H1 (cell line): Measurements from ENCODE around the gene NIM1K. TPM values are rescaled to one million over a fixed set of nuclear protein-coding genes. Genes with fewer than 3 reads are reported as not detected.

Experiments
- CTCF ChIA-PET: fragments of 300-600 bp; sonication (Branson Sonifier 250); formaldehyde crosslinking; loops from one replicate; lab custom pipeline; 2021; ENCODE audit not compliant: partially characterized antibody; lab: Charles Lee
- POLR2A ChIA-PET: fragments of 300-600 bp; sonication (Branson Sonifier 250); formaldehyde crosslinking; loops from one replicate; lab custom pipeline; 2021; ENCODE audit warnings: inconsistent platforms; ENCODE audit not compliant: partially characterized antibody; lab: Charles Lee
- DNase-seq, 2 experiments: peaks; one replicate each; pipeline versions ENCODE4 v3.0.0 to v3.0.0-alpha.2; 2010 to 2022; ENCODE audit warnings: low spot score in 2 of 2, low read depth in 1 of 2, mixed read lengths in 1 of 2
- FAIRE-seq: peaks from 2 replicates; lab custom pipeline; 2011; peaks lifted over from hg19 to GRCh38; lab: Jason Lieb, UNC
- H2AFZ ChIP-seq: 2 replicates; pipeline ENCODE4 v1.8.1; 2012; ENCODE audit warnings: low read length, inconsistent platforms
- H2AK5ac ChIP-seq: 2 replicates; pipeline ENCODE4 v1.6.1; 2013; ENCODE audit warnings: low read depth, low read length
- H2BK120ac ChIP-seq: replicated peaks from 2 replicates; pipeline ENCODE3; 2013; ENCODE audit warnings: low read depth, low read length, inconsistent platforms
- H2BK12ac ChIP-seq: 2 replicates; pipeline ENCODE4 v1.6.1; 2013; ENCODE audit warnings: low read depth, low read length
- H2BK15ac ChIP-seq: 2 replicates; pipeline ENCODE4 v1.6.1; 2013; ENCODE audit warnings: low read length
- H2BK20ac ChIP-seq: 2 replicates; pipeline ENCODE4 v1.6.1; 2013; ENCODE audit warnings: low read length
- H2BK5ac ChIP-seq: 2 replicates; pipeline ENCODE4 v1.6.1; 2013; ENCODE audit warnings: low read depth, low read length
- H3K14ac ChIP-seq: 2 replicates; pipeline ENCODE4 v1.6.1; 2013; ENCODE audit warnings: inconsistent platforms; ENCODE audit not compliant: insufficient read length
- H3K18ac ChIP-seq: 2 replicates; pipeline ENCODE4 v1.6.1; 2013; ENCODE audit warnings: low read length; ENCODE audit errors: extremely low read depth
- H3K23ac ChIP-seq: 2 replicates; pipeline ENCODE4 v1.6.1; 2013; ENCODE audit warnings: inconsistent platforms; ENCODE audit not compliant: insufficient read length
- H3K23me2 ChIP-seq: 2 replicates; pipeline ENCODE4 v1.6.1; 2013; ENCODE audit warnings: low read depth, low read length
- H3K27ac ChIP-seq: 2 replicates; pipeline ENCODE4 v1.6.1; 2011; ENCODE audit warnings: low read depth, low read length, inconsistent platforms
- H3K27me3 ChIP-seq, 4 experiments: replicated peaks in 1 of 4; 1 replicate in 1 of 4; 2 replicates in 3 of 4; pipeline versions ENCODE4 v1.6.1 to v1.8.1; 2011 to 2013; ENCODE audit warnings: low read length in 3 of 4, mild to moderate bottlenecking in 3 of 4, inconsistent platforms in 2 of 4, mixed read lengths in 2 of 4, moderate library complexity in 1 of 4; ENCODE audit not compliant: control insufficient read depth in 3 of 4, insufficient read depth in 3 of 4; ENCODE audit errors: extremely low read depth in 1 of 4
- H3K36me3 ChIP-seq, 4 experiments: 2 replicates each; pipeline versions ENCODE4 v1.6.1 to v1.8.1; 2011 to 2013; ENCODE audit warnings: mild to moderate bottlenecking in 4 of 4, low read length in 3 of 4, moderate library complexity in 2 of 4, control low read depth in 1 of 4, inconsistent platforms in 1 of 4; ENCODE audit not compliant: insufficient read depth in 4 of 4, control insufficient read depth in 2 of 4
- H3K4ac ChIP-seq: replicated peaks from 2 replicates; pipeline ENCODE3; 2013; ENCODE audit warnings: low read length, low read depth, mixed read lengths, inconsistent platforms; ENCODE audit not compliant: insufficient read length
- H3K4me1 ChIP-seq, 4 experiments: replicated peaks in 1 of 4; 1 replicate in 1 of 4; 2 replicates in 3 of 4; pipeline versions ENCODE4 v1.6.1 to v1.8.1; 2011 to 2013; ENCODE audit warnings: low read length in 3 of 4, inconsistent platforms in 2 of 4, mixed read lengths in 1 of 4; ENCODE audit not compliant: insufficient read depth in 4 of 4, control insufficient read depth in 3 of 4
- H3K4me2 ChIP-seq, 2 experiments: 2 replicates each; pipeline versions ENCODE4 v1.6.1 to v1.8.1; 2011 to 2013; ENCODE audit warnings: low read depth in 2 of 2, low read length in 2 of 2, control low read depth in 1 of 2, inconsistent platforms in 1 of 2, mild to moderate bottlenecking in 1 of 2; ENCODE audit not compliant: insufficient read depth in 1 of 2
- H3K4me3 ChIP-seq, 4 experiments: fragments of 200-600, 300-600 bp in 1 of 4; sonication (generic), shearing (Covaris generic), sonication (Bioruptor Twin) in 1 of 4; 2 replicates each; pipeline versions ENCODE4 v1.5.1 to v1.8.1; 2011 to 2016; ENCODE audit warnings: low read length in 4 of 4, low read depth in 3 of 4, control low read depth in 2 of 4, inconsistent platforms in 2 of 4, mild to moderate bottlenecking in 2 of 4, mixed read lengths in 1 of 4, moderate library complexity in 1 of 4; ENCODE audit not compliant: insufficient read depth in 2 of 4; ENCODE audit errors: extremely low read depth in 1 of 4
- H3K56ac ChIP-seq: replicated peaks from 2 replicates; pipeline ENCODE3; 2013; ENCODE audit warnings: low read depth, mild to moderate bottlenecking, mixed read lengths, low read length, inconsistent platforms; ENCODE audit not compliant: insufficient read length
- H3K79me1 ChIP-seq: 2 replicates; pipeline ENCODE4 v1.6.1; 2013; ENCODE audit warnings: low read depth, low read length, control low read depth
- H3K79me2 ChIP-seq, 2 experiments: 2 replicates each; pipeline versions ENCODE4 v1.6.1 to v1.8.1; 2012 to 2013; ENCODE audit warnings: low read length in 2 of 2, mild to moderate bottlenecking in 2 of 2, inconsistent platforms in 1 of 2; ENCODE audit not compliant: insufficient read depth in 2 of 2, control insufficient read depth in 1 of 2
- H3K9ac ChIP-seq, 4 experiments: replicated peaks in 1 of 4; 1 replicate in 1 of 4; 2 replicates in 3 of 4; pipeline versions ENCODE4 v1.6.1 to v1.8.1; 2011 to 2013; ENCODE audit warnings: low read depth in 3 of 4, low read length in 3 of 4, control low read depth in 2 of 4, mild to moderate bottlenecking in 2 of 4, moderate library complexity in 2 of 4, inconsistent platforms in 1 of 4; ENCODE audit errors: extremely low read depth in 1 of 4
- H3K9me3 ChIP-seq, 2 experiments: 2 replicates each; pipeline versions ENCODE4 v1.6.1 to v1.8.1; 2012 to 2013; ENCODE audit warnings: mild to moderate bottlenecking in 2 of 2, moderate library complexity in 2 of 2, control low read depth in 1 of 2, inconsistent platforms in 1 of 2, low read depth in 1 of 2, low read length in 1 of 2, mixed read lengths in 1 of 2; ENCODE audit not compliant: insufficient read depth in 2 of 2
- H4K20me1 ChIP-seq, 2 experiments: replicated peaks in 1 of 2; 2 replicates each; pipeline versions ENCODE3 to v1.8.1; 2011 to 2013; ENCODE audit warnings: inconsistent platforms in 2 of 2, low read length in 2 of 2, mild to moderate bottlenecking in 1 of 2; ENCODE audit not compliant: insufficient read depth in 2 of 2, control insufficient read depth in 1 of 2
- H4K5ac ChIP-seq: 2 replicates; pipeline ENCODE4 v1.6.1; 2013; ENCODE audit warnings: low read length, low read depth, mixed read lengths, inconsistent platforms; ENCODE audit not compliant: insufficient read length
- H4K8ac ChIP-seq: 2 replicates; pipeline ENCODE4 v1.8.0; 2013; ENCODE audit warnings: mild to moderate bottlenecking, moderate library complexity, low read length, inconsistent platforms; ENCODE audit not compliant: insufficient read depth; ENCODE audit errors: extremely low read depth
- H4K91ac ChIP-seq: replicated peaks from 2 replicates; pipeline ENCODE3; 2013; ENCODE audit warnings: low read length, mixed read lengths, inconsistent platforms; ENCODE audit not compliant: insufficient read length
- BACH1 ChIP-seq: IDR thresholded peaks from 2 replicates; pipeline ENCODE4 v1.6.1; 2012; ENCODE audit warnings: low read length, improper control_type of control experiment
- BRCA1 ChIP-seq: IDR thresholded peaks from 2 replicates; pipeline ENCODE4 v1.6.1; 2012; ENCODE audit warnings: low read depth, low read length, improper control_type of control experiment
- CBX8 ChIP-seq: fragments of 300-800, 300-1000 bp; sonication (generic); IDR thresholded peaks from 2 replicates; pipeline ENCODE4 v1.7.1; 2016; ENCODE audit warnings: low read depth, low read length, borderline replicate concordance
- JUN ChIP-seq: IDR thresholded peaks from 2 replicates; pipeline ENCODE4 v1.6.1; 2011; ENCODE audit warnings: low read depth, mild to moderate bottlenecking, improper control_type of control experiment, low read length
- MAFK ChIP-seq: IDR thresholded peaks from 2 replicates; pipeline ENCODE4 v1.6.1; 2012; ENCODE audit warnings: low read depth, mild to moderate bottlenecking, improper control_type of control experiment, low read length
- POLR2A ChIP-seq, 2 experiments: IDR thresholded peaks; 1 replicate in 1 of 2; 2 replicates in 1 of 2; pipeline ENCODE4 v1.6.1; 2011; ENCODE audit warnings: low read depth in 2 of 2, low read length in 2 of 2, mild to moderate bottlenecking in 2 of 2; ENCODE audit errors: control extremely low read depth in 1 of 2
- POU5F1 ChIP-seq: IDR thresholded peaks from 2 replicates; pipeline ENCODE4 v1.6.1; 2011; ENCODE audit warnings: low read depth, mild to moderate bottlenecking, low read length, moderate library complexity
- RAD21 ChIP-seq, 2 experiments: IDR thresholded peaks in 1 of 2; conservative IDR thresholded peaks in 1 of 2; 2 replicates each; pipeline ENCODE4 v1.6.1; 2011; ENCODE audit warnings: low read depth in 2 of 2, low read length in 2 of 2, improper control_type of control experiment in 1 of 2, inconsistent platforms in 1 of 2, mild to moderate bottlenecking in 1 of 2, moderate library complexity in 1 of 2
- RXRA ChIP-seq: IDR thresholded peaks from 2 replicates; pipeline ENCODE4 v1.6.1; 2011; ENCODE audit warnings: low read depth, mild to moderate bottlenecking, low read length, moderate library complexity; ENCODE audit not compliant: insufficient read depth
- SIRT6 ChIP-seq: IDR thresholded peaks from one replicate; pipeline ENCODE4 v1.7.1; 2012; ENCODE audit warnings: low read length, inconsistent platforms
- YY1 ChIP-seq: IDR thresholded peaks from 2 replicates; pipeline ENCODE4 v1.6.1; 2011; ENCODE audit warnings: low read depth, mild to moderate bottlenecking, low read length
- WGBS, 2 experiments: shearing (Covaris generic) in 1 of 2; methylation state at CpG; one replicate each; pipeline versions ENCODE4 v1.1.6 to v1.1.7; 2013 to 2015; ENCODE audit warnings: low lambda C conversion rate in 2 of 2, mixed read lengths in 2 of 2, inconsistent platforms in 1 of 2, low coverage in 1 of 2, missing lambda C conversion rate in 1 of 2; ENCODE audit not compliant: insufficient replicate concordance in 2 of 2, insufficient coverage in 1 of 2, insufficient read length in 1 of 2; ENCODE audit errors: extremely low coverage in 1 of 2, missing lambda C conversion rate in 1 of 2; 5-methylcytosine and 5-hydroxymethylcytosine counted together
- polyA plus RNA-seq, 7 experiments: library from polyadenylated mRNA; depleted of rRNA in 3 of 7; stranded (reverse) in 5 of 7; unstranded in 2 of 7; fragments of >200 nt in 5 of 7; fragments of 200-250 nt in 2 of 7; gene quantifications; 1 replicate in 5 of 7; 2 replicates in 1 of 7; 4 replicates in 1 of 7; pipeline versions ENCODE4 v1.2.1 to v1.2.3, GENCODE V29; 2011 to 2013; ENCODE audit warnings: missing spikeins in 2 of 7, mixed read lengths in 2 of 7
- total RNA-seq: library from RNA; stranded (reverse); fragmentation: NEBNext Ultra II Directional; extraction: Animal tissue kit (Norgen Biotek cat#: 25700); gene quantifications from 2 replicates; pipeline ENCODE4 v1.2.1, GENCODE V29; 2021
- TF ChIP-seq, protein P1 (sequence below): IDR thresholded peaks from 2 replicates; pipeline ENCODE4 v1.6.1; 2011; ENCODE audit warnings: low read depth, mild to moderate bottlenecking, low read length; ENCODE audit not compliant: insufficient read depth

Gene NIM1K
- total and polyA plus RNA-seq, 2 of the 8 experiments (the other 6 are each of a cell fraction or from before 2014, with no cell fraction given) = not detected

DNA sequence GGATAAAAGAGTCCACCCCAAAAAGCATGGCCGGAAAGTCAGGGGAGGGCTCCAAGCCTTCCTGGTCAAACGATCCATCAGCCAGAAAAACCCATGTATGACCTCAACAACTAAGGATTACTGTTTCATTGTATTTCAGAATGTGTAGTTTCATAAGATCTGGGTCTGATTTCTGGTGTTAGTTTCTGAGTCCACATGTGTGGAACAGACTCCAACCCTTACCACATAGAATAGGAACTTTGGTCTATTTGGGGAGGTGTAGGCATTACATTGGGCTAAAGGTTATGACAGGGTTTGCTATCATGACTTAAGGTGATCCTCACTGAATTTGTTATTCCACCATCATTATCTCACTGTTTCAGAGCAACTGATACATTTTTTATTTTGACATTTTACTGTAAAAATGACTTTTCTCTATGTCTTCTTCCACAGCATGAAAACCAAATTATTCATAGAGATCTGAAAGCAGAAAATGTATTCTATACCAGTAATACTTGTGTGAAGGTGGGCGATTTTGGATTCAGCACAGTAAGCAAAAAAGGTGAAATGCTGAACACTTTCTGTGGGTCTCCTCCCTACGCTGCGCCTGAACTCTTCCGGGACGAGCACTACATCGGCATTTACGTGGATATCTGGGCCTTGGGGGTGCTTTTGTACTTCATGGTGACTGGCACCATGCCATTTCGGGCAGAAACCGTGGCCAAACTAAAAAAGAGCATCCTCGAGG is 87.7 kb downstream of the NIM1K start:
- H3K23me2 ChIP-seq = no peaks in the 10 kb centered on the region
- H4K91ac ChIP-seq = no peak overlapping the region
- H2AFZ ChIP-seq = no peak overlapping the region
- H4K20me1 ChIP-seq = no peaks in the 10 kb centered on the region
- no peak overlapping the region for H2BK5ac ChIP-seq
- no peak for FAIRE-seq
- no peak overlapping the region for H3K56ac ChIP-seq
- POLR2A ChIA-PET = no interaction called here
- CTCF ChIA-PET = interaction anchor here (1.0 kb wide), 1 partner anchor 48 kb away, joined by 3 read pairs; no protein-coding TSS in a partner anchor
- H3K23ac ChIP-seq = no peak overlapping the region
- no peak overlapping the region for H3K4me3 ChIP-seq
- H2BK120ac ChIP-seq = no peak overlapping the region
- no peak overlapping the region; the same call in 1 of the 2 replicates for H4K8ac ChIP-seq
- H3K27me3 ChIP-seq = no peaks in the 10 kb centered on the region
- no peaks in the 10 kb centered on the region for H3K9me3 ChIP-seq
- TF ChIP-seq JUN (no peak), POU5F1 (no peak), MAFK (no peak), YY1 (no peak), POLR2A (IDR thresholded peaks at IDR 0.05; ENCODE audit: control extremely low read depth in 1 of 2, low read depth in 2 of 2, low read length in 2 of 2) (no peak), RAD21 (IDR thresholded peaks at IDR 0.05 in 1 of 2, conservative IDR thresholded peaks at IDR 0.05 in 1 of 2; ENCODE audit: low read depth in 2 of 2, low read length in 2 of 2) (no peak), RXRA (no peak), CBX8 (no peak), BRCA1 (no peak), BACH1 (no peak), SIRT6 (no peak)
- TF ChIP-seq, protein P1, sequence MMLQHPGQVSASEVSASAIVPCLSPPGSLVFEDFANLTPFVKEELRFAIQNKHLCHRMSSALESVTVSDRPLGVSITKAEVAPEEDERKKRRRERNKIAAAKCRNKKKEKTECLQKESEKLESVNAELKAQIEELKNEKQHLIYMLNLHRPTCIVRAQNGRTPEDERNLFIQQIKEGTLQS = no peak
- no peak overlapping the region for H3K9ac ChIP-seq
- no peaks in the 10 kb centered on the region for H3K79me2 ChIP-seq
- H2AK5ac ChIP-seq = no peak overlapping the region
- no peak overlapping the region for H4K5ac ChIP-seq
- H3K36me3 ChIP-seq = no peaks in the 10 kb centered on the region
- no peak overlapping the region for H2BK12ac ChIP-seq
- no peak overlapping the region for H3K14ac ChIP-seq
- H3K4ac ChIP-seq = no peak overlapping the region
- no peak overlapping the region for H2BK15ac ChIP-seq
- H3K4me1 ChIP-seq = no peaks in the 10 kb centered on the region
- no peak overlapping the region for H2BK20ac ChIP-seq
- H3K18ac ChIP-seq = no peak overlapping the region
- no peak overlapping the region for H3K27ac ChIP-seq
- no peak for DNase-seq
- 92% methylated on average over 12 of the region's 12 CpGs; no CpG with 5 or more reads in 1 of the 2 experiments for WGBS, 2 experiments
- no peak overlapping the region for H3K4me2 ChIP-seq
- H3K79me1 ChIP-seq = no peaks in the 10 kb centered on the region
